Superior temporal gyrus (tissue), 1 donor: ENCODE data around the gene CDK16.

Experiments used
- DNase-seq: peaks from one replicate; pipeline ENCODE4 v3.0.0-alpha.2; 2016; ENCODE audit errors: extremely low spot score

The CDK16 gene

GRCh38 chrX:47208108-47208507 is 10.4 kb upstream of the CDK16 start:
- no peak for DNase-seq

GRCh38 chrX:47209508-47210238 is 8.8 kb upstream of the CDK16 start:
- DNase-seq = no peak

- DNase-seq = no peak
Measured at GRCh38 chrX:47210661-47211425, 7.6 kb upstream of the CDK16 start.

- DNase-seq = no peak
Measured at GRCh38 chrX:47212381-47213293, 5.8 kb upstream of the CDK16 start.

- DNase-seq = no peak
Measured at GRCh38 chrX:47214435-47215077, 3.9 kb upstream of the CDK16 start.

GRCh38 chrX:47215291-47215900 is 3.1 kb upstream of the CDK16 start:
- no peak for DNase-seq

- no peak for DNase-seq
Measured at GRCh38 chrX:47216393-47216925, 2.0 kb upstream of the CDK16 start.

- no peak for DNase-seq
Measured at GRCh38 chrX:47217121-47217851, 1.2 kb upstream of the CDK16 start.

GRCh38 chrX:47217852-47218279 is 615 bp upstream of the CDK16 start:
- peak; percentile 96 for DNase-seq

GRCh38 chrX:47218920-47219815 is 687 bp downstream of the CDK16 start:
- no peak for DNase-seq

GRCh38 chrX:47221756-47222155 is 3.3 kb downstream of the CDK16 start:
- no peak for DNase-seq

- no peak for DNase-seq
Measured at GRCh38 chrX:47222751-47223350, 4.4 kb downstream of the CDK16 start.

GRCh38 chrX:47223476-47224250 is 5.2 kb downstream of the CDK16 start:
- no peak for DNase-seq

GRCh38 chrX:47224266-47224895 is 5.9 kb downstream of the CDK16 start:
- DNase-seq = no peak

GRCh38 chrX:47224896-47225290 is 6.4 kb downstream of the CDK16 start:
- DNase-seq = no peak

- DNase-seq = no peak
Measured at GRCh38 chrX:47226071-47226470, 7.6 kb downstream of the CDK16 start.

GRCh38 chrX:47226531-47227333 is 8.3 kb downstream of the CDK16 start:
- no peak for DNase-seq
